Uterus (tissue), 2 donors: ENCODE measurements around the gene ADAM23.

Experiments
- POLR2A ChIP-seq, 2 donors: fragments of 450-650 bp; IDR thresholded peaks; one replicate each; pipeline ENCODE4 v1.6.1; 2016; ENCODE audit warnings: antibody characterized with exemption in 2 of 2, mild to moderate bottlenecking in 1 of 2, moderate library complexity in 1 of 2
- TF ChIP-seq, protein P1 (sequence below), 4 experiments: fragments of 200-600 bp in 2 of 4; fragments of 450-650 bp in 2 of 4; sonication (generic) in 2 of 4; IDR thresholded peaks; one replicate each; pipeline ENCODE4 v1.5.1; 2016 to 2019; ENCODE audit warnings: antibody characterized with exemption in 4 of 4, mild to moderate bottlenecking in 2 of 4, moderate library complexity in 1 of 4

DNA sequence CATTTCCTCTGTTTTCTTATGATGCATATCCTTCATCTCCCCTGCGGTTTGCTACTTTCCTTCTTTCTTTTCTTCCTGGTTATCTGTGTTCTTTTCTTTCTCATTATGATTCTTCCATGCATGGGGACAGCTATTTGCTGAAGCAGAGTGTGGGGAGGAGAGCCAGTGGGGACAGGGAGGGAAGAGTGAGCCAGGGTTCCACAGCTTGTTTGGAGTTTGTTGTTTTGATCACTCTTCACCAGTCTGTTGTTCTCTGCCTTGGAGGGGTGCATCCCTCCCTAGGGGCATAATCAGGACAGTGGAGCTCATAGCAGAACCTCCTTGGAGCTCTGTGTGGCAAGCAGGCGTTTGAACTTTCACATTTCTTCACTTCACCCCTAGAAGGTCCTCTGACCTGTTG lies 68.0 kb downstream of the ADAM23 start:
- TF ChIP-seq, protein P1, sequence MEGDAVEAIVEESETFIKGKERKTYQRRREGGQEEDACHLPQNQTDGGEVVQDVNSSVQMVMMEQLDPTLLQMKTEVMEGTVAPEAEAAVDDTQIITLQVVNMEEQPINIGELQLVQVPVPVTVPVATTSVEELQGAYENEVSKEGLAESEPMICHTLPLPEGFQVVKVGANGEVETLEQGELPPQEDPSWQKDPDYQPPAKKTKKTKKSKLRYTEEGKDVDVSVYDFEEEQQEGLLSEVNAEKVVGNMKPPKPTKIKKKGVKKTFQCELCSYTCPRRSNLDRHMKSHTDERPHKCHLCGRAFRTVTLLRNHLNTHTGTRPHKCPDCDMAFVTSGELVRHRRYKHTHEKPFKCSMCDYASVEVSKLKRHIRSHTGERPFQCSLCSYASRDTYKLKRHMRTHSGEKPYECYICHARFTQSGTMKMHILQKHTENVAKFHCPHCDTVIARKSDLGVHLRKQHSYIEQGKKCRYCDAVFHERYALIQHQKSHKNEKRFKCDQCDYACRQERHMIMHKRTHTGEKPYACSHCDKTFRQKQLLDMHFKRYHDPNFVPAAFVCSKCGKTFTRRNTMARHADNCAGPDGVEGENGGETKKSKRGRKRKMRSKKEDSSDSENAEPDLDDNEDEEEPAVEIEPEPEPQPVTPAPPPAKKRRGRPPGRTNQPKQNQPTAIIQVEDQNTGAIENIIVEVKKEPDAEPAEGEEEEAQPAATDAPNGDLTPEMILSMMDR (IDR thresholded peaks at IDR 0.05): no peak
- TF ChIP-seq POLR2A (IDR thresholded peaks at IDR 0.05): no peak
